K562 (cell line): ENCODE results near the gene SLC2A4RG. TPM values are rescaled to one million over a fixed set of nuclear protein-coding genes. Genes with fewer than 3 reads are reported as not detected.

ENCODE experiments used
- ATAC-seq: fragments of 200-7000 bp; cut with Tn5 transposase; 3 replicates; pipeline ENCODE4 v1.9.1; 2020; ENCODE audit warnings: moderate library complexity
- BruUV-seq: library from RNA; stranded (reverse); fragments of 400-500 nt; replicated peaks from 2 replicates; lab custom pipeline; 2021; lab: Mats Ljungman, UMichigan
- CTCF ChIA-PET: fragments of 300-600 bp; formaldehyde crosslinking; extraction: SDS; loops from one replicate; lab custom pipeline; 2021; ENCODE audit warnings: low intra/inter-chr PET ratio; lab: Yijun Ruan, JAX
- POLR2A ChIA-PET: fragments of 300-600, 350-650 bp; sonication (Branson Sonifier 250); formaldehyde crosslinking; extraction: SDS; loops from one replicate; lab custom pipeline; 2021; ENCODE audit warnings: antibody characterized with exemption, inconsistent platforms; lab: Yijun Ruan, JAX
- DNase-seq, 4 experiments: peaks; one replicate each; pipeline versions ENCODE4 v3.0.0 to v3.0.0-alpha.2; 2011 to 2018; ENCODE audit warnings: low spot score in 3 of 4, mixed read lengths in 3 of 4; ENCODE audit errors: extremely low read depth in 1 of 4
- FAIRE-seq: peaks from 2 replicates; lab custom pipeline; 2011; peaks lifted over from hg19 to GRCh38; lab: Jason Lieb, UNC
- H2AFZ ChIP-seq: 2 replicates; pipeline ENCODE4 v1.6.0; 2011; ENCODE audit warnings: low read depth, low read length, control low read depth, inconsistent platforms
- H3K27ac ChIP-seq: fragments of 200-600 bp; 3 replicates; pipeline ENCODE4 v1.8.0; 2011; ENCODE audit warnings: low read depth, mild to moderate bottlenecking, control low read depth, inconsistent platforms, low read length, moderate library complexity, mixed read lengths; ENCODE audit errors: extremely low read depth
- H3K27me3 ChIP-seq, 2 experiments: fragments of 300-600 bp in 1 of 2; 2 replicates in 1 of 2; 3 replicates in 1 of 2; pipeline versions ENCODE4 v1.6.0 to v1.8.0; 2011; ENCODE audit warnings: inconsistent platforms in 2 of 2, low read length in 2 of 2, mild to moderate bottlenecking in 1 of 2, mixed read lengths in 1 of 2, moderate library complexity in 1 of 2; ENCODE audit not compliant: control insufficient read depth in 2 of 2, insufficient read depth in 2 of 2
- H3K36me3 ChIP-seq: fragments of 300-600 bp; 3 replicates; pipeline ENCODE4 v1.8.0; 2011; ENCODE audit warnings: mild to moderate bottlenecking, low read length, inconsistent platforms; ENCODE audit not compliant: control insufficient read depth, insufficient read depth
- H3K4me1 ChIP-seq, 2 experiments: fragments of 200-600 bp in 1 of 2; replicated peaks in 1 of 2; 2 replicates in 1 of 2; 3 replicates in 1 of 2; pipeline versions ENCODE4 v1.5.1 to v1.8.0; 2011; ENCODE audit warnings: inconsistent platforms in 2 of 2, low read length in 2 of 2, mild to moderate bottlenecking in 1 of 2, mixed read lengths in 1 of 2, moderate library complexity in 1 of 2; ENCODE audit not compliant: control insufficient read depth in 2 of 2, insufficient read depth in 2 of 2
- H3K4me2 ChIP-seq: 2 replicates; pipeline ENCODE4 v1.6.1; 2011; ENCODE audit warnings: low read length, control low read depth, inconsistent platforms, mixed read lengths; ENCODE audit not compliant: insufficient read depth
- H3K4me3 ChIP-seq: fragments of 200-600 bp; sonication (generic), shearing (Covaris generic); 2 replicates; pipeline ENCODE4 v1.5.1; 2016; ENCODE audit warnings: control low read depth, inconsistent platforms
- H3K79me2 ChIP-seq: fragments of 200-600 bp; 3 replicates; pipeline ENCODE4 v1.8.0; 2011; ENCODE audit warnings: low read length, inconsistent platforms; ENCODE audit not compliant: control insufficient read depth, insufficient read depth
- H3K9ac ChIP-seq, 2 experiments: 2 replicates each; pipeline versions ENCODE4 v1.6.0 to v1.6.1; 2011; ENCODE audit warnings: low read depth in 2 of 2, low read length in 2 of 2, control low read depth in 1 of 2, inconsistent platforms in 1 of 2, mild to moderate bottlenecking in 1 of 2, mixed read lengths in 1 of 2; ENCODE audit not compliant: insufficient read depth in 1 of 2
- H3K9me1 ChIP-seq: one replicate; pipeline ENCODE4 v1.6.0; 2011; ENCODE audit warnings: inconsistent platforms, mild to moderate bottlenecking, low read length, moderate library complexity; ENCODE audit not compliant: control insufficient read depth, insufficient read depth
- H3K9me3 ChIP-seq: replicated peaks from 2 replicates; pipeline ENCODE4 v1.5.1; 2011; ENCODE audit warnings: low read depth, low read length, inconsistent platforms; ENCODE audit not compliant: control insufficient read depth, insufficient read depth
- H4K20me1 ChIP-seq: replicated peaks from 2 replicates; pipeline ENCODE4 v1.6.1; 2011; ENCODE audit warnings: low read length, inconsistent platforms, mixed read lengths; ENCODE audit not compliant: control insufficient read depth, insufficient read depth
- BDP1 ChIP-seq: IDR thresholded peaks from 3 replicates; pipeline ENCODE4 v1.6.1; 2011; ENCODE audit not compliant: insufficient read length, insufficient read depth
- HNRNPUL1 ChIP-seq: fragments of 200-400 bp; formaldehyde crosslinking; IDR thresholded peaks from 2 replicates; pipeline ENCODE4 v1.6.1; 2017; ENCODE audit warnings: low read length
- ID3 ChIP-seq, 2 experiments: fragments of 250-450 bp in 1 of 2; fragments of 450-650 bp in 1 of 2; sonication (Bioruptor Pico) in 1 of 2; IDR thresholded peaks; 2 replicates each; pipeline versions ENCODE4 v1.6.1 to v1.8.0; 2016 to 2021; ENCODE audit warnings: mild to moderate bottlenecking in 2 of 2, moderate library complexity in 2 of 2, missing compliant biosample characterization in 1 of 2, missing genetic modification characterization in 1 of 2
- MAFG ChIP-seq: fragments of 450-650 bp; conservative IDR thresholded peaks from 2 replicates; pipeline ENCODE4 v1.6.1; 2016; ENCODE audit warnings: missing genetic modification characterization, missing compliant biosample characterization
- PCBP1 ChIP-seq: fragments of 200-400 bp; formaldehyde crosslinking; IDR thresholded peaks from 2 replicates; pipeline ENCODE4 v1.6.1; 2018; ENCODE audit warnings: mild to moderate bottlenecking, low read depth, low read length; ENCODE audit not compliant: poor library complexity, severe bottlenecking
- POLR2AphosphoS2 ChIP-seq: IDR thresholded peaks from 2 replicates; pipeline ENCODE4 v1.6.1; 2012; ENCODE audit warnings: low read length, improper control_type of control experiment
- POLR2B ChIP-seq: fragments of 450-650 bp; IDR thresholded peaks from 2 replicates; pipeline ENCODE4 v1.6.1; 2018; ENCODE audit warnings: low read depth; ENCODE audit not compliant: partially characterized antibody
- POLR2G ChIP-seq: fragments of 200-400 bp; formaldehyde crosslinking; IDR thresholded peaks from 2 replicates; pipeline ENCODE4 v1.6.1; 2017; ENCODE audit warnings: low read depth, mild to moderate bottlenecking, antibody characterized with exemption, low read length, moderate library complexity
- POLR3G ChIP-seq: IDR thresholded peaks from 2 replicates; pipeline ENCODE4 v1.6.1; 2011; ENCODE audit not compliant: insufficient read length, insufficient replicate concordance; ENCODE audit errors: extremely low read depth
- PTBP1 ChIP-seq: fragments of 200-400 bp; formaldehyde crosslinking; IDR thresholded peaks from 2 replicates; pipeline ENCODE4 v1.6.1; 2017; ENCODE audit warnings: low read depth, low read length
- RBFOX2 ChIP-seq: fragments of 200-400 bp; formaldehyde crosslinking; IDR thresholded peaks from 2 replicates; pipeline ENCODE4 v1.6.1; 2017; ENCODE audit warnings: low read depth, mild to moderate bottlenecking, low read length, moderate library complexity
- RBM22 ChIP-seq: fragments of 200-400 bp; formaldehyde crosslinking; IDR thresholded peaks from 2 replicates; pipeline ENCODE4 v1.6.1; 2018; ENCODE audit warnings: low read length, low read depth; ENCODE audit not compliant: poor library complexity, severe bottlenecking
- SMARCE1 ChIP-seq: fragments of 450-650 bp; IDR thresholded peaks from 2 replicates; pipeline ENCODE4 v1.7.1; 2016; ENCODE audit warnings: mild to moderate bottlenecking
- SNIP1 ChIP-seq: fragments of 450-650 bp; IDR thresholded peaks from 2 replicates; pipeline ENCODE4 v1.7.1; 2017; ENCODE audit warnings: low read depth, mild to moderate bottlenecking
- SNRNP70 ChIP-seq: fragments of 200-400 bp; formaldehyde crosslinking; optimal IDR thresholded peaks from 2 replicates; pipeline ENCODE3; 2017; ENCODE audit warnings: low read depth, low read length
- STAG1 ChIP-seq: sonication (generic); formaldehyde crosslinking; IDR thresholded peaks from 2 replicates; pipeline ENCODE4 v1.5.0; 2020; ENCODE audit warnings: missing genetic modification reagents, borderline replicate concordance
- SUPT5H ChIP-seq: fragments of 450-650 bp; IDR thresholded peaks from 2 replicates; pipeline ENCODE4 v1.6.1; 2016
- ZBTB33 ChIP-seq: sonication (generic); formaldehyde crosslinking; IDR thresholded peaks from 2 replicates; pipeline ENCODE4 v1.8.1; 2023; ENCODE audit warnings: mild to moderate bottlenecking, missing genetic modification reagents
- ZNF217 ChIP-seq: sonication (generic); formaldehyde crosslinking; IDR thresholded peaks from 2 replicates; pipeline ENCODE4 v1.8.0; 2022; ENCODE audit warnings: mild to moderate bottlenecking, missing genetic modification reagents
- ZNF41 ChIP-seq: fragments of 250-450 bp; sonication (Bioruptor Pico); conservative IDR thresholded peaks from 2 replicates; pipeline ENCODE4 v1.4.0; 2020; ENCODE audit warnings: mild to moderate bottlenecking
- ZNF583 ChIP-seq: fragments of 250-450 bp; sonication (Bioruptor Pico); IDR thresholded peaks from 2 replicates; pipeline ENCODE4 v1.4.0; 2020
- WGBS: fragments of 100-300 bp; shearing (Covaris generic); methylation state at CpG from one replicate; pipeline ENCODE4 v1.1.6; 2016; ENCODE audit warnings: low coverage, mixed read lengths; ENCODE audit not compliant: insufficient coverage; ENCODE audit errors: missing lambda C conversion rate; 5-methylcytosine and 5-hydroxymethylcytosine counted together
- in situ Hi-C: fragments of 300-500 bp; cut with MboI; formaldehyde crosslinking; loops from 4 replicates; pipeline ENCODE4 v1.15.0; 2018; ENCODE audit warnings: inconsistent platforms, mixed read lengths
- intact Hi-C: fragments of 100-400 bp; cut with micrococcal nuclease; formaldehyde crosslinking; loops from 2 replicates; pipeline ENCODE4 v1.14.2; 2022
- polyA plus RNA-seq, 8 experiments: library from polyadenylated mRNA; depleted of rRNA in 4 of 8; stranded (reverse) in 5 of 8; unstranded in 3 of 8; fragments of >200 nt; fragmentation: Nextera tagmentation in 2 of 8; fragmentation: Illumina TruSeq in 1 of 8; extraction: Ambion mirVana in 2 of 8; extraction: Trizol in 1 of 8; gene quantifications; 2 replicates each; pipeline versions ENCODE4 v1.2.1 to v1.2.3, GENCODE V29; 2011 to 2014; ENCODE audit warnings: inconsistent platforms in 1 of 8, missing spikeins in 1 of 8
- total RNA-seq, 7 experiments: library from RNA; depleted of rRNA in 6 of 7; stranded (reverse); fragments of >200 nt in 6 of 7; fragmentation: Illumina TruSeq in 2 of 7; extraction: Trizol in 2 of 7; gene quantifications; 2 replicates each; pipeline versions ENCODE4 v1.2.1 to v1.2.3, GENCODE V29; 2011 to 2021; ENCODE audit warnings: low replicate concordance in 1 of 7

The SLC2A4RG gene
- total and polyA plus RNA-seq, 9 of the 15 experiments (the other 6 are each of a cell fraction or from before 2014, with no cell fraction given): 0.34 to 97.3 (median 26.5) TPM

- ATAC-seq (no peak), DNase-seq (peak in 1 of 4 experiments; percentile 20), FAIRE-seq (no peak)
- Histone ChIP-seq H3K4me1 (peaks cover 9 to 86% of the 10 kb centered on the region in 2 experiments), H2AFZ (no peak overlapping the region), H3K4me2 (no peak overlapping the region), H3K9me1 (no peaks in the 10 kb centered on the region), H3K9ac (no peak overlapping the region; a peak in 1 of 4 replicates), H3K36me3 (peaks cover 26% of the 10 kb centered on the region; the same call in 2 of the 3 replicates), H3K27me3 (no peaks in the 10 kb centered on the region), H3K27ac (no peak overlapping the region), H4K20me1 (no peaks in the 10 kb centered on the region; the same call in 1 of the 2 replicates), H3K9me3 (no peaks in the 10 kb centered on the region), H3K79me2 (no peaks in the 10 kb centered on the region), H3K4me3 (no peak overlapping the region)
- WGBS: 84% methylated on average over 29 of the region's 40 CpGs
- in situ Hi-C loops: no loop called here
- POLR2A ChIA-PET: interaction anchor here (0.6 to 3.1 kb wide), 7 partner anchors 10 to 263 kb away, joined by 3 to 27 read pairs (median 3); partner anchors contain the start of genes ARFRP1, TPD52L2 and ZGPAT
- intact Hi-C loops: no loop called here
- BruUV-seq: no TSS peak
- 0 out of 2 replicates have a peak, but pooled peaks have one; percentile 4 for TF ChIP-seq HNRNPUL1
- TF ChIP-seq POLR2AphosphoS2: peak; percentile 76
- no peak for TF ChIP-seq ZNF583 (CRISPR knock-in tag)
- TF ChIP-seq ZNF217: no peak
- TF ChIP-seq RBFOX2: 0 out of 2 replicates have a peak, but pooled peaks have one; percentile 27
- TF ChIP-seq ZNF41 (CRISPR knock-in tag): no peak
- no peak for TF ChIP-seq MAFG (tag)
- TF ChIP-seq SUPT5H: peak; percentile 52; the same call in 1 of the 2 replicates
- TF ChIP-seq SNRNP70: peak; percentile 55
- no peak for TF ChIP-seq STAG1 (CRISPR knock-in tag)
- TF ChIP-seq ID3 (CRISPR knock-in tag; IDR thresholded peaks at IDR 0.05): no peak
- TF ChIP-seq ID3 (tag; IDR thresholded peaks at IDR 0.05): no peak
- TF ChIP-seq SNIP1: no peak
- peak; percentile 24 for TF ChIP-seq POLR2B
- 0 out of 2 replicates have a peak, but pooled peaks have one; percentile 17 for TF ChIP-seq PTBP1
- TF ChIP-seq BDP1: no peak
- peak; percentile 80 for TF ChIP-seq POLR2G
- TF ChIP-seq SMARCE1: no peak
- TF ChIP-seq POLR3G: no peak
- TF ChIP-seq ZBTB33 (CRISPR knock-in tag): peak; percentile 40; the same call in 1 of the 2 replicates
- TF ChIP-seq PCBP1: peak; percentile 43
- TF ChIP-seq RBM22: peak; percentile 20
- CTCF ChIA-PET: no interaction called here
Observed at GRCh38 chr20:63697868-63698545, 41.6 kb upstream of the SLC2A4RG start.
